ENCODE data around the gene EEF1AKMT3.

The EEF1AKMT3 gene

GRCh38 chr12:57727758-57728395 lies 44.5 kb upstream of the EEF1AKMT3 start:
- H3F3A ChIP-seq (ENCODE audit: low read depth), result no peaks in the 10 kb centered on the region
- no peaks in the 10 kb centered on the region for H3K79me2 ChIP-seq (ENCODE audit: insufficient read depth, low read length)
- no peak overlapping the region for H2AFZ ChIP-seq (ENCODE audit: low read length)
- H3K36me3 ChIP-seq (ENCODE audit: insufficient read depth, low read length), result peaks cover 58% of the 10 kb centered on the region; the same call in 1 of the 2 replicates
- no peak overlapping the region for H3K4me3 ChIP-seq (ENCODE audit: low read length, poor library complexity, severe bottlenecking)
- H3K9me3 ChIP-seq (ENCODE audit: insufficient read depth, low read depth, low read length), result no peaks in the 10 kb centered on the region
- no peak for TF ChIP-seq CTCF (conservative IDR thresholded peaks at IDR 0.05; ENCODE audit: low read length)
- no peak overlapping the region for H3K4me2 ChIP-seq (ENCODE audit: low read depth, low read length, poor library complexity, severe bottlenecking)
- no peaks in the 10 kb centered on the region for H3K4me1 ChIP-seq (ENCODE audit: insufficient read depth, low read length, poor library complexity, severe bottlenecking)
- H3K9me2 ChIP-seq (replicated peaks; ENCODE audit: low read depth, low read length), result no peaks in the 10 kb centered on the region
- no peaks in the 10 kb centered on the region for H4K20me1 ChIP-seq (ENCODE audit: insufficient read depth, low read length, poor library complexity, severe bottlenecking)
- H3K27me3 ChIP-seq (ENCODE audit: insufficient read depth, low read length, poor library complexity, severe bottlenecking), result no peaks in the 10 kb centered on the region
- H3K9ac ChIP-seq (ENCODE audit: low read depth, low read length, poor library complexity, severe bottlenecking), result no peak overlapping the region

- H3K36me3 ChIP-seq (ENCODE audit: insufficient read depth, low read length), result peaks cover 73% of the 10 kb centered on the region; the same call in 1 of the 2 replicates
- H3K9me3 ChIP-seq (ENCODE audit: insufficient read depth, low read depth, low read length), result no peaks in the 10 kb centered on the region
- no peaks in the 10 kb centered on the region for H3K79me2 ChIP-seq (ENCODE audit: insufficient read depth, low read length)
- H3F3A ChIP-seq (ENCODE audit: low read depth), result no peaks in the 10 kb centered on the region
- H3K4me2 ChIP-seq (ENCODE audit: low read depth, low read length, poor library complexity, severe bottlenecking), result no peak overlapping the region
- H3K4me1 ChIP-seq (ENCODE audit: insufficient read depth, low read length, poor library complexity, severe bottlenecking), result no peaks in the 10 kb centered on the region
- H2AFZ ChIP-seq (ENCODE audit: low read length), result no peak overlapping the region
- no peak overlapping the region for H3K9ac ChIP-seq (ENCODE audit: low read depth, low read length, poor library complexity, severe bottlenecking)
- H3K27me3 ChIP-seq (ENCODE audit: insufficient read depth, low read length, poor library complexity, severe bottlenecking), result no peaks in the 10 kb centered on the region
- TF ChIP-seq EZH2phosphoT487 (IDR thresholded peaks at IDR 0.05; ENCODE audit: borderline replicate concordance) (no peak), CTCF (conservative IDR thresholded peaks at IDR 0.05; ENCODE audit: low read length) (no peak)
- no peaks in the 10 kb centered on the region for H4K20me1 ChIP-seq (ENCODE audit: insufficient read depth, low read length, poor library complexity, severe bottlenecking)
- no peak overlapping the region for H3K4me3 ChIP-seq (ENCODE audit: low read length, poor library complexity, severe bottlenecking)
- H3K9me2 ChIP-seq (replicated peaks; ENCODE audit: low read depth, low read length), result no peaks in the 10 kb centered on the region
Measured at GRCh38 chr12:57729321-57729844, 43.0 kb upstream of the EEF1AKMT3 start.

GRCh38 chr12:57730336-57731067 lies 41.9 kb upstream of the EEF1AKMT3 start:
- Histone ChIP-seq H3K9me2 (replicated peaks; ENCODE audit: low read depth, low read length) (no peaks in the 10 kb centered on the region), H3K4me3 (ENCODE audit: low read length, poor library complexity, severe bottlenecking) (no peak overlapping the region), H2AFZ (ENCODE audit: low read length) (no peak overlapping the region), H3F3A (ENCODE audit: low read depth) (no peaks in the 10 kb centered on the region), H4K20me1 (ENCODE audit: insufficient read depth, low read length, poor library complexity, severe bottlenecking) (peaks cover 2% of the 10 kb centered on the region), H3K4me2 (ENCODE audit: low read depth, low read length, poor library complexity, severe bottlenecking) (no peak overlapping the region), H3K4me1 (ENCODE audit: insufficient read depth, low read length, poor library complexity, severe bottlenecking) (no peaks in the 10 kb centered on the region), H3K9me3 (ENCODE audit: insufficient read depth, low read depth, low read length) (no peaks in the 10 kb centered on the region), H3K79me2 (ENCODE audit: insufficient read depth, low read length) (peaks cover 7% of the 10 kb centered on the region; the same call in 1 of the 2 replicates), H3K9ac (ENCODE audit: low read depth, low read length, poor library complexity, severe bottlenecking) (no peak overlapping the region), H3K27me3 (ENCODE audit: insufficient read depth, low read length, poor library complexity, severe bottlenecking) (no peaks in the 10 kb centered on the region), H3K36me3 (ENCODE audit: insufficient read depth, low read length) (peaks cover 81% of the 10 kb centered on the region; the same call in 1 of the 2 replicates)
- no peak for TF ChIP-seq EZH2phosphoT487 (IDR thresholded peaks at IDR 0.05; ENCODE audit: borderline replicate concordance)
- no peak for TF ChIP-seq CTCF (conservative IDR thresholded peaks at IDR 0.05; ENCODE audit: low read length)

Data from Loucy (cell line).